ENCODE measurements around the gene FBXL7.

DNA sequence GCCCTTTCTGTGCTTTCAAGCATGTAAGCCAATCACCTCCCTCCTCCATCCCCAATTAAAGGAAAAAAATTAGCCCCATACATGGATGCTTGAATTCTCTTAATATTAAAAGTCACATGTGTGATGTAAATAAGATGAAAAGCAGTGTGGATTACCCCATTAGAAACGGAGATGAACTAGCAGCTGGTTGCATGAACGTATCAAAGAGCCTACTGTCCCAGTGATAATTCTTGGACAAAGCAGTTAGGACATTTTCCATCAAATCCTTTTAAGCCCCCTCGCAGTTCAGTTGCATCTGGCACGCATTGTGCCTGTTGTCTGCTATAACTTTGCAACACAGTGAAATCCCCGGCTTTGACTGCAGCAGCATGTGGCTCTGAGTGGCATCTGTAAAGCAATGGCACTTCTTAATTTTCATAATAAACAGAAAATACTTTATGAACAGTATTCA, 285.6 kb downstream of the FBXL7 start:
- TF ChIP-seq, protein P1, sequence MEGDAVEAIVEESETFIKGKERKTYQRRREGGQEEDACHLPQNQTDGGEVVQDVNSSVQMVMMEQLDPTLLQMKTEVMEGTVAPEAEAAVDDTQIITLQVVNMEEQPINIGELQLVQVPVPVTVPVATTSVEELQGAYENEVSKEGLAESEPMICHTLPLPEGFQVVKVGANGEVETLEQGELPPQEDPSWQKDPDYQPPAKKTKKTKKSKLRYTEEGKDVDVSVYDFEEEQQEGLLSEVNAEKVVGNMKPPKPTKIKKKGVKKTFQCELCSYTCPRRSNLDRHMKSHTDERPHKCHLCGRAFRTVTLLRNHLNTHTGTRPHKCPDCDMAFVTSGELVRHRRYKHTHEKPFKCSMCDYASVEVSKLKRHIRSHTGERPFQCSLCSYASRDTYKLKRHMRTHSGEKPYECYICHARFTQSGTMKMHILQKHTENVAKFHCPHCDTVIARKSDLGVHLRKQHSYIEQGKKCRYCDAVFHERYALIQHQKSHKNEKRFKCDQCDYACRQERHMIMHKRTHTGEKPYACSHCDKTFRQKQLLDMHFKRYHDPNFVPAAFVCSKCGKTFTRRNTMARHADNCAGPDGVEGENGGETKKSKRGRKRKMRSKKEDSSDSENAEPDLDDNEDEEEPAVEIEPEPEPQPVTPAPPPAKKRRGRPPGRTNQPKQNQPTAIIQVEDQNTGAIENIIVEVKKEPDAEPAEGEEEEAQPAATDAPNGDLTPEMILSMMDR (IDR thresholded peaks at IDR 0.05): no peak
- no peak for TF ChIP-seq POLR2A (IDR thresholded peaks at IDR 0.05)
